Urinary bladder (tissue), 4 donors: ENCODE results near the gene C12orf76. TPM values are rescaled to one million over a fixed set of nuclear protein-coding genes. Genes with fewer than 3 reads are reported as not detected.

Experiments used
- DNase-seq: peaks from one replicate; pipeline ENCODE4 v3.0.0-alpha.2; 2015; ENCODE audit errors: extremely low spot score
- H3K27ac ChIP-seq: one replicate; pipeline ENCODE4 v1.5.1; 2013; ENCODE audit warnings: low read depth, mild to moderate bottlenecking, moderate library complexity
- H3K36me3 ChIP-seq: one replicate; pipeline ENCODE4 v1.6.1; 2013; ENCODE audit warnings: mild to moderate bottlenecking, moderate library complexity; ENCODE audit not compliant: insufficient read depth
- H3K4me1 ChIP-seq: one replicate; pipeline ENCODE4 v1.6.1; 2013; ENCODE audit warnings: mild to moderate bottlenecking, moderate library complexity; ENCODE audit not compliant: insufficient read depth
- H3K4me3 ChIP-seq: one replicate; pipeline ENCODE4 v1.5.1; 2013; ENCODE audit warnings: low read depth, low read length
- WGBS: extraction: QIAGEN DNeasy Blood & Tissue Kit; methylation state at CpG from one replicate; pipeline ENCODE4 v1.1.7; 2013; 5-methylcytosine and 5-hydroxymethylcytosine counted together
- polyA plus RNA-seq: library from polyadenylated mRNA; stranded (reverse); fragments of 200-250 nt; gene quantifications from one replicate; pipeline ENCODE4 v1.2.3, GENCODE V29; 2013
- small RNA-seq: library from RNA; depleted of rRNA; stranded (forward); fragments of <200 nt; gene quantifications from one replicate; pipeline ENCODE3, GENCODE V24; 2014
- total RNA-seq: library from RNA; depleted of rRNA; stranded (reverse); fragments of >200 nt; gene quantifications from one replicate; pipeline ENCODE4 v1.2.3, GENCODE V29; 2014
- donor health status: healthy with polysubstance abuse.
- donor health status: healthy.

Gene C12orf76
- total and polyA plus RNA-seq, 2 donors, result 14.7 to 21.1 TPM

- Histone ChIP-seq H3K4me1 (no peaks in the 10 kb centered on the region), H3K27ac (no peak overlapping the region), H3K36me3 (peaks cover 6% of the 10 kb centered on the region), H3K4me3 (no peak overlapping the region)
- whole genome bisulfite sequencing, result 93% methylated on average over 5 of the region's 5 CpGs
- DNase-seq, result no peak
Observed at GRCh38 chr12:109991586-109991985, 56.7 kb downstream of the C12orf76 start.

Small RNAs within 50 kb of the gene (small RNA-seq; reads per million reads assigned to genes)
- gene AC007546.2, result not detected

Other genes with a start within 250 kb of the C12orf76 start
- gene TRPV4, start 215.1 kb downstream of the C12orf76 start, total RNA-seq, result 0.90 TPM
- 1.2 TPM for gene TRPV4, start 215.1 kb downstream of the C12orf76 start, polyA plus RNA-seq
- gene GLTP, start 168.0 kb downstream of the C12orf76 start, total RNA-seq, result 60.2 TPM
- gene GLTP, start 168.0 kb downstream of the C12orf76 start, polyA plus RNA-seq, result 26.0 TPM
- 10.3 TPM for gene TCHP, start 148.2 kb downstream of the C12orf76 start, total RNA-seq
- 15.5 TPM for gene TCHP, start 148.2 kb downstream of the C12orf76 start, polyA plus RNA-seq
- gene GIT2, start 52.2 kb downstream of the C12orf76 start, total RNA-seq, result 66.0 TPM
- 23.0 TPM for gene GIT2, start 52.2 kb downstream of the C12orf76 start, polyA plus RNA-seq
- 63.4 TPM for gene ANKRD13A, start 49.1 kb downstream of the C12orf76 start, total RNA-seq
- gene ANKRD13A, start 49.1 kb downstream of the C12orf76 start, polyA plus RNA-seq, result 40.4 TPM
- gene IFT81, start 75.8 kb upstream of the C12orf76 start, total RNA-seq, result 54.0 TPM
- 13.2 TPM for gene IFT81, start 75.8 kb upstream of the C12orf76 start, polyA plus RNA-seq
- 138 TPM for gene ATP2A2, start 232.7 kb upstream of the C12orf76 start, total RNA-seq
- gene ATP2A2, start 232.7 kb upstream of the C12orf76 start, polyA plus RNA-seq, result 173 TPM